TTC549 (cell line): ENCODE data around the gene VCL.
A peak's percentile ranks its signal among the peaks of the same experiment; 100 is the strongest.
"Not testable (repeated sequence)": the region's sequence is repeated elsewhere in the genome, so short reads cannot be mapped to it uniquely, and the experiment has no call there.

Experiments used
- FAIRE-seq: peaks from 2 replicates; lab custom pipeline; 2012; peaks lifted over from hg19 to GRCh38; lab: Jason Lieb, UNC

VCL gene

GRCh38 chr10:74111799-74112198 is 113.9 kb downstream of the VCL start:
- no peak for FAIRE-seq

DNA sequence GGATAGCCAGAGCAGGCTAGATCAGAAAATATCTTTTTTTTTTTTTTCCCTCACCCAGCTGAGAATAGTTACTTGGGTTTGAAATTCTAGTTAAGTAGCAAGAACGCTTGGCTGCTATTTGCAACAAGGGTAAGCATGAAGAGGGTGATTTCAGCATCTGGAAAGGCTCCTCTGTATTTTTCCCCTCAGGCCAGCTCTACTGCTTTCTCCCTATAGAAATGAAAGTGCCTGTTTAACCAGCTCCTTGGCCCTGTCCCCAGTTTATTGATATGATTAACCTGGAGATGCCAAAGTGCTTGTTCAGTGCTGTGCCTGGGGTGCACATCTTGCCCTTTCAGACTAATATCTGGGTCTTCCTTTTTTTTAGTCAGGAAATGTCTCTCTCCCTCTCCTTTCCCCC is 115.6 kb downstream of the VCL start:
- FAIRE-seq = no peak

DNA sequence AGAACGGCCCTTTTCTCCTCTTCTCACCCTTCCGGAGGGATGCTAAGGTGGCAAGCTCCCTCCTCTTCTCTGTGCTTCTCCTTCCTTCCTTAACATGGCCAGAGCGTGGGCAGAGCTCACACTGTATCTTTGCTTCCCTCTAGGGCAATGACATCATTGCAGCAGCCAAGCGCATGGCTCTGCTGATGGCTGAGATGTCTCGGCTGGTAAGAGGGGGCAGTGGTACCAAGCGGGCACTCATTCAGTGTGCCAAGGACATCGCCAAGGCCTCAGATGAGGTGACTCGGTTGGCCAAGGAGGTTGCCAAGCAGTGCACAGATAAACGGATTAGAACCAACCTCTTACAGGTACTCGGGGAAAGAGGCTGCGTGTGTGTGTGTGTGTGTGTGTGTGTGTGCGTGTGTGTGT is 116.1 kb downstream of the VCL start:
- no peak for FAIRE-seq

- no peak for FAIRE-seq
Observed at GRCh38 chr10:74117738-74118137, 119.8 kb downstream of the VCL start.

GRCh38 chr10:74118804-74119203 is 120.9 kb downstream of the VCL start:
- FAIRE-seq = no peak

- FAIRE-seq = no peak
Observed at GRCh38 chr10:74120911-74121310, 123.0 kb downstream of the VCL start.

DNA sequence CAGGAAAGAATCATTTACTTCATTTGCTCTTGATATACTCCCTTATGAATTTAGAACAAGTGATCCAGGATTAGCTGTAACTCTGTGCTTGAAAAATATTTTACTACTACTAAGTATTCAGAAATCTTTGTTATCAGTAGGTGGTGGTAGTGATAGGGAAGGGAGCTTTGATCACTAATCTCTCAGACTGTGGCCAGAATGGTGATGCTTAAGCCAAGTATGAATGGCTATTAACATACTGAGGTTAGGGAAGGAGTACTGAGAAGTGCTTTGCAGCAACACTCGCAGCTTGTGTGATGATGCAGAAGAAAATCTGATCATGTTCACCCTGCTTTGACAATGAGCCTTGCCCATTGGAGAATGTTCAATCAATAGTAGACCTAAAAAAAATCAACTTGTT is 123.5 kb downstream of the VCL start:
- no peak for FAIRE-seq

DNA sequence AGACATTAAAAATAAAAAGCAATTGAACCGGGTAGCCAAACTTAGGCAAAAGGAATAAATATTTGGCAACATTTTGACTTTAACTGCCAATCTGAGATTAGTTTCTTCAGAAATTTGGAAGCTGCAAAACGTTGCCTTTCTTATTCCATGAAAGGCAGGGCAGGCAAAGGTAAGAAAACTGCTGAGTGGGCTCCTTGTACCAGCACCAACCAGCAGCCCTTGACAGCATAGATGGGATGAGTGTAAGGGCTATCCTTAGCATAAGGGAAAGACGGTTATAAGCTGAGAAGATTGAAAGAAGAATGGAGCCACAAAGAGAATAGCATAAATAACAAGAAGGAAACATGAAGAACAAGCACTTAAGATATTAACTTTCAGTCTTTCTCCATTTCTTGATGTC is 124.1 kb downstream of the VCL start:
- no peak for FAIRE-seq

DNA sequence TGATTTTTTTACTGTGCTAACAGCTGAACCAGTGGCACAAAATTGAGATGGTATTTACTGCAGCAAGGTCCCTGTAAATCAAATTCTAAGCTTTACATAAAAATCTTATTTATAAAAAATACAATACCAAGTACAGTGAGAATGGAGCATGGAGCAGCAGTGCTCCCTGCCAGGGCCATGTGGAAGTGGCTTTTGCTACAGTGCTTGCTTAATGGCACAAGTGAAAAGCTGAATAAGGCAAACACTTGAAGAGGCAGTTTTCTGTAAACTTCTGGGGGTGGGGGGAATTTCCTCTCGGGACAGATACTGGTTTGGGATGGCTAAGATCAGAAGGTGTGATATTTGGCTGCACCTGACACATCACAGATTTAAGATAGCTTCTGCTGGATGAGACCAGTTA is 125.2 kb downstream of the VCL start:
- FAIRE-seq = no peak

DNA sequence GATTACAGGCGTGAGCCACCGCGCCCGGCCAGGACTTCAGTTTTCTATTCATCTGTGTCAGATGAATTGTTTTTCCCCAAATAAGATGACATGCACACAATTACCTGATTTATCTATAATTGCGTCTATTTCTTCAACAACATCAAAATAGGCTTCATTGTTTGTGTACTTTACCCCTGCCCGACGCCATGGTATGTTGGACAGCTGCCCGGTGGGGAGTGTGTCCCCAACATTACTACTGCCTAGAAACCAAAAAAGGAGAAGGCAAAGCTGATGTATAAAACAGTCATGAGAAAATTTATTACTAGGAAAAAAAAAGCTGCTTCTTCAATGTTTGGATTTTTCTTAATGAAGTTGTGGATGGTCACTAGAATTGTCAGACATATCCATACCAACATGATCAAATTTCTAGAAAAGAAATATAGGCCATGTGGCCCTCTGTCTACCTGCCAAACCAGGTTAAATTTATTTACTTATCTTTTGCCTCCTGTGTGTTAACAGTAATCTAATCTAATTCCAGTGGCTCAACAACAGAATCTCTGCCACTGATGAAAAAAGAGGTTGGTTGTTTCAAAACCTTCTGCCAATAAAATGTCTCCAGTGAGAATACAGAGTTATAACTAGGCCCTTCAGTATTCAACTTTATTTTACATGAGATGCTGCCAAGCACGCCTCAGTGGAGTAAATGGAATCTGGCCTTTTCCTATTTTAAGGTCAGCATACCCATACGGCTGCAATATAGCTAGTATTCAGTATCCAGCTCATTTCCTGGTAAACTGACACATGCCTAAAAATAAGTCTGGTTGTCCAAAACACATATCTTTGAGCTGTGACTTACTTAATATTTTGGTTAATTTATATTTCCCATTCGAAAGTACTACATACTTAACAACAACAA is 136.3 kb downstream of the VCL start:
- no peak for FAIRE-seq

- no peak for FAIRE-seq
Observed at GRCh38 chr10:74135452-74135851, 137.5 kb downstream of the VCL start.

- no peak for FAIRE-seq
Observed at GRCh38 chr10:74137992-74138391, 140.1 kb downstream of the VCL start.

- FAIRE-seq = not testable (repeated sequence)
Observed at GRCh38 chr10:74138596-74138995, 140.7 kb downstream of the VCL start.

DNA sequence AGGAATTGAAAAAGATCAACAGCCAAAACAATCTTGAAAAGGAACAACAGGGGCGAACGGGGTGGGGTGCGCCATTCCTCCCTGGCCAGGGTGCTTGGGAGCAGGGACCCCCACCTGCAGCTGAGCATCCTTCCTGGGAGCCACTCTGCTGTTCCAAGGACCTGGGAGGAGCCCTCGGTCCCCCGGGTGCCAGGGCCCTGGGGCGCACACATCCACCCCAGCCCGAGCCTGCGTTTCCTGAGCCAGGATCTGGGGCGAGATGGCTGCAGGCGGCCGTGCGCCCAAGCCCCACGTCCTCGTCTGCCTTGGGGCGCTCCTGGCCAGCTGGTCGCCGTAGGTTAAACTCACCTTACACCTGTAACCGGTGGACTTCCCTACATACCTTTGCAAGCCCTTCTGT is 142.1 kb downstream of the VCL start:
- FAIRE-seq = no peak

GRCh38 chr10:74140553-74140952 is 142.6 kb downstream of the VCL start:
- FAIRE-seq = no peak

- no peak for FAIRE-seq
Observed at GRCh38 chr10:74145133-74145532, 147.2 kb downstream of the VCL start.

DNA sequence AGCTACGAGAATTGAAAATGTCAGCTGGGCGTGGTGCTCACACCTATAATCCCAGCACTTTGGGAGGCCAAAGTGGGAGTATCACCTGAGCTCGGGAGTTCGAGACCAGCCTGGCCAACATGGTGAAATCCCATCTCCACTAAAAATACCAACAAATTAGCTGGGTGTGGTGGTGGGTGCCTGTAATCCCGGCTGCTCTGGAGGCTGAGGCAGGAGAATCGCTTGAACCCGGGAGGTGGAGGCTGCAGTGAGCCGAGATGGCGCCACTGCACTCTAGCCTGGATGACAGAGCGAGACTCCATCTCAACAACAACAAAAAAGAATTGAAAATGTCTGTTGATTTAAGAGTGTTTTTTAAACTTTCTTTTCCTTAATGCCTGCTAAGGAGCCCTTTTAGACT is 149.1 kb downstream of the VCL start:
- FAIRE-seq = not testable (repeated sequence)

GRCh38 chr10:74150204-74150989 is 152.5 kb downstream of the VCL start, which contains the start of gene AP3M1:
Gene AP3M1 (minus strand): TSS chr10:74150828. CDS start chr10:74138379, 12,449 bp downstream.
- FAIRE-seq = no peak

GRCh38 chr10:74150990-74151878 is 153.3 kb downstream of the VCL start, which contains the start of gene ADK:
Gene ADK (plus strand): TSS chr10:74151221. CDS start chr10:74151279, 58 bp downstream.
- peak; percentile 91 for FAIRE-seq

DNA sequence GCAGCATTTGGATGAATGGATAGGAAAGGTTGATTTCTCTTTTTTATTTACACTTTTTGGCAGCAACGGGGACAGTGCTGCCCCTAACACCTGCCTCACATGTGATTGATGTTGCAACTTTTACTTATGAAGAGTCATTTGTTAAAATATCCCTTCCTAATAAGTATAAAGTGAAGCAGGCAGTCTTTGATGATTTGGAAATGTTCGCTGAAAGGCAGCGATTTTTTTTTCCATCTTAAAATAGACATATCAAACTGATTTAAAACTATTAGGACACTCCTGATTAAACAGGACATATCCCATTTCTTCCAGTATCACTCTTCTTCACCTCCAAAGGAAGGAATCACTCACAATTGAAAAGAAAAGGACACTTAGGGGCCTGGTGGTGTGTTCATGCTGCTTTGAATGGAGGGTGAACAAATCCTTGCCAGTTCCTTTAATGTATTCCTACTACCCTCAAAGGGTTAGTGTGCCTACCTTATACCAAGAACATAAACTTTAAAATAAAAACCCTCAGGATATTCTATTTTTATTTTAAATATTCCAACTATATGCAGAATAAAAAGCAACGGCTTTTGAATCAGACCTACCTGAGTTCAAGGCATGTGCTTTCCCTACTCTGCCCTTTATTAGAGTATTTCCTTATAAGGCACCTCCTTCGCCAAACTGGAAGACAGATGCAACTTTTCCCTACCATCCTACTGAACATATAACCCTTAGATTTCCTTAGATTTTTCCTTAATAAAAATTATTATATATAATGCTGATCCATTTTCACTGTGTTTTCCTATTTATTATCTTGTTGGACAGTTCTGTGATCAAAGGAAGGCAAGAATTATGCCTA is 154.2 kb downstream of the VCL start:
- no peak for FAIRE-seq

DNA sequence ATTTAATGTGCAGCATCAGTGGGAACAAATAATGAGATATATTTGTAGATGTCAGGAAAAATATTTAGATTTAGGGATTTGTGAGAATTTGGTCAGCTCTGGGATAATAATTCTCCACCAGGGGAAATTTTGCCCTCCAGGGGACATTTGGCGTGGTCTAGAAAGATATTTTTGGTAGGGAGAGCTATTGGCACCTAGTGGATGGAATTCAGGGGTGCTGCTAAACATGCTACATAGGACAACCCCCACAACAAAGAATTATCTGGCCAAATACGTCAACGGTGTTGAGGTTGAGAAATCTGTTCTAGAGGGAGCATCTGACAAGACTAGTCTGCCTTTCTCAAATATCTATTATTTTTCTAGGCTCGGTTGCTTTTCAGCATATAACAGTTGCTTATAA is 155.2 kb downstream of the VCL start:
- FAIRE-seq = no peak
